ENCODE data around the gene R3HDM1.
"Not testable (repeated sequence)": the region's sequence is repeated elsewhere in the genome, so short reads cannot be mapped to it uniquely, and the experiment has no call there.

GRCh38 chr2:135654239-135654638 is 123.0 kb downstream of the R3HDM1 start:
- not testable (repeated sequence) for TF ChIP-seq CTCF (IDR thresholded peaks at IDR 0.05); EP300 (IDR thresholded peaks at IDR 0.05; ENCODE audit: low read depth)
